Measurements from ENCODE around the gene SNCAIP. TPM values are rescaled to one million over a fixed set of nuclear protein-coding genes. Genes with fewer than 3 reads are reported as not detected.
A peak's percentile ranks its signal among the peaks of the same experiment; 100 is the strongest.

SNCAIP gene
- total RNA-seq, 4 donors from 2014 or later: 0.88 to 13.0 (median 2.9) TPM

- 64 to 70% methylated on average over 2 of the region's 2 CpGs for WGBS, 2 donors
- no peak for TF ChIP-seq POLR2A (IDR thresholded peaks at IDR 0.05)
- TF ChIP-seq, protein P1, sequence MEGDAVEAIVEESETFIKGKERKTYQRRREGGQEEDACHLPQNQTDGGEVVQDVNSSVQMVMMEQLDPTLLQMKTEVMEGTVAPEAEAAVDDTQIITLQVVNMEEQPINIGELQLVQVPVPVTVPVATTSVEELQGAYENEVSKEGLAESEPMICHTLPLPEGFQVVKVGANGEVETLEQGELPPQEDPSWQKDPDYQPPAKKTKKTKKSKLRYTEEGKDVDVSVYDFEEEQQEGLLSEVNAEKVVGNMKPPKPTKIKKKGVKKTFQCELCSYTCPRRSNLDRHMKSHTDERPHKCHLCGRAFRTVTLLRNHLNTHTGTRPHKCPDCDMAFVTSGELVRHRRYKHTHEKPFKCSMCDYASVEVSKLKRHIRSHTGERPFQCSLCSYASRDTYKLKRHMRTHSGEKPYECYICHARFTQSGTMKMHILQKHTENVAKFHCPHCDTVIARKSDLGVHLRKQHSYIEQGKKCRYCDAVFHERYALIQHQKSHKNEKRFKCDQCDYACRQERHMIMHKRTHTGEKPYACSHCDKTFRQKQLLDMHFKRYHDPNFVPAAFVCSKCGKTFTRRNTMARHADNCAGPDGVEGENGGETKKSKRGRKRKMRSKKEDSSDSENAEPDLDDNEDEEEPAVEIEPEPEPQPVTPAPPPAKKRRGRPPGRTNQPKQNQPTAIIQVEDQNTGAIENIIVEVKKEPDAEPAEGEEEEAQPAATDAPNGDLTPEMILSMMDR (IDR thresholded peaks at IDR 0.05): no peak
- no peak for DNase-seq (ENCODE audit: low spot score in 2 of 2)
- H3K4me3 ChIP-seq (ENCODE audit: low read depth, poor library complexity, severe bottlenecking): no peak overlapping the region
- intact Hi-C loops (cut with DNase I; ENCODE audit: low total_unique reads): no loop called here
These were observed 7.4 kb upstream of the SNCAIP start for GRCh38 chr5:122304471-122305215.

DNA sequence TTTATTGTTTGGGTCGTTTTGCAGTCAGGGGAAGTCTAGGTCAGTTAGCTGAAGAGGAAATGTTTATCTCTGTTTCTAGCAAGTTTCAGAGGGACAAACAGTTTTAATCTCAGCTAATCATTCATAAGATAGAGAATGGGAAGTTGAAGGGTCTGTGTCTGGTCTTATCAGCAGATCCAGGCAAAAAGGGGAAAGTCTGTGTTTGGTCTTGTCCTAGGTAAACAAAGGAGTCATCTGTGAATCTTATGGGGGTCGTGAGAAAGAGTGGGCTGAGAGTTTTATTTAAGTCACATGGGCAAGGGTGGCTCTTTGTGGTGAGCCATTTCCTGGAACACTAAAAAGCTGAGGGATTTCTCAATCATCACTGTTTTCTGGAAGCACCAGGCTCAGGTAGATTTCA lies 5.6 kb upstream of the SNCAIP start:
- 31 to 40% methylated on average over 2 of the region's 2 CpGs for WGBS, 2 donors
- no peak for DNase-seq (ENCODE audit: low spot score in 2 of 2)
- TF ChIP-seq, protein P1 (IDR thresholded peaks at IDR 0.05): no peak
- no peak for TF ChIP-seq POLR2A (IDR thresholded peaks at IDR 0.05)
- intact Hi-C loops (cut with DNase I; ENCODE audit: low total_unique reads): no loop called here
- no peak overlapping the region for H3K4me3 ChIP-seq (ENCODE audit: low read depth, poor library complexity, severe bottlenecking)

DNA sequence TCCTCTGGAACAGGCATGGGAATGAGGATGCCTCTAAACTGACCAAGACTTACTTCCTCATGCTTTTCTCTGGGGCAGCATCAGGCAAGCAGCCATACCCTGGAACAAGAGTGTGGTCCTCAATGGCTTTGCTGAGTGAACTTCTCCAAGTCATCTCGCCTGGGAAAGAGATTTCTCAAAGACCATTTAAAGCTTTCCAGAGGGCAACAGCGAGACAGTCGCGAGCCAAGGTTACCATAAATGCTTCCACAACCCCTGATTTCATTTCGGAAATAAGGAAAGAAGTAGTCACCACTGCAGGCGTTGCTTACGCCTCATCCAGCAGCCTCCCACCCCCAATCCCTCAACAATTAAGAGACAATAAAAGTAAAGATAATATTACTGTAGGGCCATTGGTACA lies 1.1 kb upstream of the SNCAIP start:
- 54 to 63% methylated on average over 7 of the region's 7 CpGs for WGBS, 2 donors
- intact Hi-C loops (cut with DNase I; ENCODE audit: low total_unique reads): no loop called here
- no peak overlapping the region for H3K4me3 ChIP-seq (ENCODE audit: low read depth, poor library complexity, severe bottlenecking)
- peak in 1 of 2 donors; percentile 24 for DNase-seq (ENCODE audit: low spot score in 2 of 2)
- TF ChIP-seq POLR2A (IDR thresholded peaks at IDR 0.05): no peak
- TF ChIP-seq, protein P1 (IDR thresholded peaks at IDR 0.05): no peak

DNA sequence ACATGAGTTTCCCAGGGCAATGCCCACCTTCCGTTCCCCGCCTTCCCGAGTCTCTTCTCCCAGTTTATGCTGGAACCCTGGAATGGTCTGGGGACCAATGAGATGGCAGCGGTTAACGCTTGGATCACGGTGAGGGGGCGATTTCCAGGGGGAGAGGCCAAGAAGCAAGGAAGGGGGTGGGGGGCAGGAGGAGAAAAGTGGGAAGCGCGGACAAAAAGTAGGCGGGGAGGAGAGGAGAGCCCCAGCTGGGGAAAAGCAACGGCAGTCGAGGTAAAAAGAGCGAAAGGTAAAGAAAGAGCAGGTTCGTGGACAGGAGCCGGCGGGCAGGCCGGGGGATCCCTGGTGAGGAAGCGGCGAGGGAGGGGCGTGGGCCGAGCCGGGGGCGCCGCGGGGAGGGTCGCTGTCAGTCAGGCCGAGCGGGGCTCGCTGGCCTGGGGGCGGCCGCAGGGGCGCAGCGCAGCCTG lies 508 bp upstream of the SNCAIP start:
- DNase-seq (ENCODE audit: low spot score in 2 of 2): no peak
- peak overlapping the region; percentile 26 for H3K4me3 ChIP-seq (ENCODE audit: low read depth, poor library complexity, severe bottlenecking)
- TF ChIP-seq, protein P1 (IDR thresholded peaks at IDR 0.05): no peak
- TF ChIP-seq POLR2A (IDR thresholded peaks at IDR 0.05): no peak
- WGBS, 2 donors: 5 to 8% methylated on average over 18 to 26 of the region's 33 CpGs
- intact Hi-C loops (cut with DNase I; ENCODE audit: low total_unique reads): no loop called here

GRCh38 chr5:122312591-122313406 lies 762 bp downstream of the SNCAIP start:
- TF ChIP-seq, protein P1 (IDR thresholded peaks at IDR 0.05): no peak
- TF ChIP-seq POLR2A (IDR thresholded peaks at IDR 0.05): no peak
- DNase-seq (ENCODE audit: low spot score in 2 of 2): peak; percentile 24 to 88
- 0 to 1% methylated on average over 31 of the region's 31 CpGs for WGBS, 2 donors
- peak overlapping the region; percentile 39 for H3K4me3 ChIP-seq (ENCODE audit: low read depth, poor library complexity, severe bottlenecking)
- intact Hi-C loops (cut with DNase I; ENCODE audit: low total_unique reads): no loop called here

All from lower leg skin (tissue), 4 donors.